B cell (primary cell): ENCODE results near the gene BRD4. TPM values are rescaled to one million over a fixed set of nuclear protein-coding genes. Genes with fewer than 3 reads are reported as not detected.

Experiments used
- ATAC-seq: fragments of 200-7000 bp; cut with Tn5 transposase; one replicate; pipeline ENCODE4 v1.10.0; 2021; ENCODE audit warnings: low read depth, mild to moderate bottlenecking, moderate number of reproducible peaks, moderate library complexity
- CTCF ChIA-PET: fragments of 350-600 bp; sonication (Branson Sonifier 250); formaldehyde crosslinking; loops from one replicate; lab custom pipeline; 2021; ENCODE audit warnings: antibody characterized with exemption, inconsistent platforms; lab: Charles Lee
- POLR2A ChIA-PET: fragments of 350-600 bp; sonication (Branson Sonifier 250); formaldehyde crosslinking; loops from one replicate; lab custom pipeline; 2021; ENCODE audit warnings: antibody characterized with exemption; lab: Charles Lee
- DNase-seq: peaks from one replicate; pipeline ENCODE4 v3.0.0; 2013
- H2AFZ ChIP-seq: 2 replicates; pipeline ENCODE4 v1.6.1; 2012; ENCODE audit warnings: mild to moderate bottlenecking, low read depth, low read length; ENCODE audit not compliant: insufficient read depth, poor library complexity, severe bottlenecking
- H3K27ac ChIP-seq, 2 donors: 1 replicate in 1 of 2; 2 replicates in 1 of 2; pipeline ENCODE4 v1.5.1; 2012 to 2013; ENCODE audit warnings: low read length in 2 of 2, mild to moderate bottlenecking in 2 of 2, moderate library complexity in 1 of 2
- H3K27me3 ChIP-seq, 4 experiments: fragments of 200-600 bp in 1 of 4; sonication (generic) in 1 of 4; replicated peaks in 1 of 4; 1 replicate in 2 of 4; 2 replicates in 2 of 4; pipeline versions ENCODE4 v1.6.1 to v1.7.0; 2013 to 2016; ENCODE audit warnings: low read length in 3 of 4, mild to moderate bottlenecking in 2 of 4, mixed read lengths in 1 of 4, moderate library complexity in 1 of 4; ENCODE audit not compliant: insufficient read depth in 4 of 4, control insufficient read depth in 3 of 4; ENCODE audit errors: control extremely low read depth in 1 of 4
- H3K36me3 ChIP-seq, 2 experiments: replicated peaks in 1 of 2; 1 replicate in 1 of 2; 2 replicates in 1 of 2; pipeline versions ENCODE4 v1.6.1 to v1.7.1; 2013; ENCODE audit warnings: low read length in 1 of 2; ENCODE audit not compliant: insufficient read depth in 2 of 2, control insufficient read depth in 1 of 2; ENCODE audit errors: control extremely low read depth in 1 of 2, extremely low read depth in 1 of 2
- H3K4me1 ChIP-seq, 2 donors: fragments of 200-600 bp in 1 of 2; sonication (generic) in 1 of 2; 1 replicate in 1 of 2; 2 replicates in 1 of 2; pipeline versions ENCODE4 v1.5.1 to v1.6.1; 2013 to 2017; ENCODE audit warnings: low read length in 2 of 2; ENCODE audit not compliant: control insufficient read depth in 2 of 2, insufficient read depth in 2 of 2
- H3K4me2 ChIP-seq: replicated peaks from 2 replicates; pipeline ENCODE3; 2012; ENCODE audit warnings: mild to moderate bottlenecking, low read depth, low read length; ENCODE audit not compliant: poor library complexity, severe bottlenecking
- H3K4me3 ChIP-seq, 5 experiments: fragments of 200-600 bp in 1 of 5; sonication (generic) in 1 of 5; 1 replicate in 3 of 5; 2 replicates in 2 of 5; pipeline versions ENCODE4 v1.5.1 to v1.7.0; 2011 to 2016; ENCODE audit warnings: low read length in 4 of 5, mild to moderate bottlenecking in 4 of 5, low read depth in 2 of 5, control low read depth in 1 of 5, moderate library complexity in 1 of 5; ENCODE audit not compliant: insufficient read depth in 1 of 5; ENCODE audit errors: control extremely low read depth in 1 of 5, extremely low read depth in 1 of 5
- H3K79me2 ChIP-seq: fragments of 200-600 bp; sonication (generic); one replicate; pipeline ENCODE4 v1.6.0; 2016; ENCODE audit warnings: low read length; ENCODE audit not compliant: control insufficient read depth, insufficient read depth
- H3K9ac ChIP-seq: fragments of 200-600 bp; sonication (generic); 2 replicates; pipeline ENCODE4 v1.6.1; 2017; ENCODE audit warnings: mild to moderate bottlenecking, low read length, moderate library complexity
- H3K9me3 ChIP-seq, 3 donors: one replicate each; pipeline versions ENCODE4 v1.6.1 to v1.7.1; 2013; ENCODE audit warnings: low read length in 2 of 3; ENCODE audit not compliant: control insufficient read depth in 2 of 3, insufficient read depth in 1 of 3; ENCODE audit errors: control extremely low read depth in 1 of 3
- H4K20me1 ChIP-seq: 2 replicates; pipeline ENCODE4 v1.6.0; 2012; ENCODE audit warnings: mild to moderate bottlenecking, low read length; ENCODE audit not compliant: insufficient read depth, control insufficient read depth, poor library complexity, severe bottlenecking
- H3K27ac Mint-ChIP-seq: one replicate; pipeline ENCODE4 v1.8.0; 2021; ENCODE audit warnings: mixed read lengths
- H3K27me3 Mint-ChIP-seq: one replicate; pipeline ENCODE4 v1.8.0; 2021; ENCODE audit warnings: mixed read lengths
- H3K4me1 Mint-ChIP-seq: one replicate; pipeline ENCODE4 v1.8.0; 2021; ENCODE audit warnings: mixed read lengths
- H3K4me3 Mint-ChIP-seq: one replicate; pipeline ENCODE4 v1.8.0; 2021; ENCODE audit warnings: mixed read lengths
- H3K9me3 Mint-ChIP-seq: one replicate; pipeline ENCODE4 v1.8.0; 2022; ENCODE audit warnings: mixed read lengths; ENCODE audit not compliant: insufficient read depth
- CTCF ChIP-seq: fragments of 200-600 bp; IDR thresholded peaks from one replicate; pipeline ENCODE4 v1.8.0; 2022; ENCODE audit warnings: antibody characterized with exemption, mild to moderate bottlenecking
- EZH2 ChIP-seq: IDR thresholded peaks from 2 replicates; pipeline ENCODE4 v1.6.1; 2012; ENCODE audit warnings: borderline replicate concordance, low read depth, mild to moderate bottlenecking, moderate library complexity, low read length; ENCODE audit not compliant: insufficient read depth, poor library complexity, severe bottlenecking
- WGBS: methylation state at CpG from one replicate; pipeline ENCODE4 v1.1.5; 2013; ENCODE audit warnings: missing lambda C conversion rate; ENCODE audit not compliant: insufficient coverage; 5-methylcytosine and 5-hydroxymethylcytosine counted together
- intact Hi-C: fragments of 100-400 bp; cut with micrococcal nuclease; formaldehyde crosslinking; loops from one replicate; pipeline ENCODE4 v1.10.0; 2022
- polyA plus RNA-seq: library from polyadenylated mRNA; depleted of rRNA; stranded (reverse); fragments of >200 nt; gene quantifications from 2 replicates; pipeline ENCODE4 v1.2.3, GENCODE V29; 2012
- total RNA-seq, 2 donors: library from RNA; stranded (reverse); fragments of 120-200 nt in 1 of 2; gene quantifications; 1 replicate in 1 of 2; 2 replicates in 1 of 2; pipeline versions ENCODE4 v1.2.3 to v1.2.4, GENCODE V29; 2013 to 2022

The BRD4 gene
- total and polyA plus RNA-seq, 2 donors (not counting 1 experiment from before 2014, with no cell fraction given) = 30.7 to 209 TPM

GRCh38 chr19:15372470-15372869 lies 40.1 kb upstream of the BRD4 start:
- H3K4me1 ChIP-seq = peaks cover 12 to 14% of the 10 kb centered on the region in 2 donors
- ChIA-PET POLR2A (no interaction called here), CTCF (no interaction called here)
- no peak overlapping the region for H3K9ac ChIP-seq
- H3K27me3 Mint-ChIP-seq = no peaks in the 10 kb centered on the region
- TF ChIP-seq EZH2 = no peak
- H3K79me2 ChIP-seq = peaks cover 98% of the 10 kb centered on the region
- no peak overlapping the region for H3K27ac ChIP-seq
- intact Hi-C loops = no loop called here
- 92% methylated on average over 10 of the region's 14 CpGs for WGBS
- no peak overlapping the region for H3K4me2 ChIP-seq
- H3K36me3 ChIP-seq = peaks cover 2 to 73% of the 10 kb centered on the region in 2 experiments
- H4K20me1 ChIP-seq = peaks cover 99% of the 10 kb centered on the region
- no peaks in the 10 kb centered on the region for H3K9me3 ChIP-seq
- DNase-seq = no peak
- no peak for ATAC-seq
- H3K4me1 Mint-ChIP-seq = peaks cover 13% of the 10 kb centered on the region
- no peak overlapping the region for H2AFZ ChIP-seq
- H3K4me3 ChIP-seq = no peak overlapping the region
- H3K4me3 Mint-ChIP-seq = no peak overlapping the region
- H3K27ac Mint-ChIP-seq = no peak overlapping the region
- H3K27me3 ChIP-seq = no peaks in the 10 kb centered on the region
- H3K9me3 Mint-ChIP-seq = no peaks in the 10 kb centered on the region

- H3K79me2 ChIP-seq = peaks cover 92% of the 10 kb centered on the region
- no peaks in the 10 kb centered on the region for H3K9me3 ChIP-seq
- no peaks in the 10 kb centered on the region for H3K27me3 ChIP-seq
- peaks cover 93% of the 10 kb centered on the region for H4K20me1 ChIP-seq
- TF ChIP-seq CTCF (no peak), EZH2 (no peak)
- ChIA-PET POLR2A (no interaction called here), CTCF (interaction anchor here (1.1 kb wide), 1 partner anchor 11 kb away, joined by 3 read pairs; no protein-coding TSS in a partner anchor)
- Mint-ChIP-seq H3K4me3 (no peak overlapping the region), H3K4me1 (peaks cover 10% of the 10 kb centered on the region), H3K27me3 (no peaks in the 10 kb centered on the region), H3K27ac (no peak overlapping the region), H3K9me3 (no peaks in the 10 kb centered on the region)
- no peak overlapping the region for H3K27ac ChIP-seq
- ATAC-seq = no peak
- H3K9ac ChIP-seq = no peak overlapping the region
- WGBS = over 99% methylated on average over 16 of the region's 17 CpGs
- H2AFZ ChIP-seq = no peak overlapping the region
- DNase-seq = no peak
- H3K36me3 ChIP-seq = peaks cover 2 to 79% of the 10 kb centered on the region in 2 experiments
- no peak overlapping the region for H3K4me3 ChIP-seq
- intact Hi-C loops = no loop called here
- H3K4me2 ChIP-seq = no peak overlapping the region
- peaks cover 6 to 8% of the 10 kb centered on the region in 2 donors for H3K4me1 ChIP-seq
Measured at GRCh38 chr19:15371786-15372380, 39.5 kb upstream of the BRD4 start.
